Spinal cord (tissue), 10 donors: ENCODE measurements around the gene MYO1B. TPM values are rescaled to one million over a fixed set of nuclear protein-coding genes. Genes with fewer than 3 reads are reported as not detected.

Source experiments
- DNase-seq, 6 donors: peaks; one replicate each; pipeline versions ENCODE4 v3.0.0 to v3.0.0-alpha.2; 2013 to 2015; ENCODE audit warnings: low spot score in 6 of 6, low read depth in 4 of 6
- H3K27ac ChIP-seq: one replicate; pipeline ENCODE4 v1.5.1; 2013; ENCODE audit warnings: low read depth, low read length, control low read depth
- H3K27me3 ChIP-seq: one replicate; pipeline ENCODE4 v1.6.1; 2013; ENCODE audit warnings: low read length; ENCODE audit not compliant: control insufficient read depth, insufficient read depth
- H3K36me3 ChIP-seq: one replicate; pipeline ENCODE4 v1.6.1; 2013; ENCODE audit warnings: low read length; ENCODE audit not compliant: control insufficient read depth, insufficient read depth
- H3K4me1 ChIP-seq: one replicate; pipeline ENCODE4 v1.6.1; 2013; ENCODE audit warnings: low read length; ENCODE audit not compliant: control insufficient read depth, insufficient read depth
- H3K4me3 ChIP-seq: one replicate; pipeline ENCODE4 v1.5.1; 2013; ENCODE audit warnings: low read depth, low read length, control low read depth
- H3K9me3 ChIP-seq: one replicate; pipeline ENCODE4 v1.6.1; 2013; ENCODE audit warnings: low read length; ENCODE audit not compliant: control insufficient read depth, insufficient read depth
- WGBS: methylation state at CpG from one replicate; pipeline ENCODE4 v1.1.5; 2013; ENCODE audit warnings: missing lambda C conversion rate; ENCODE audit not compliant: insufficient coverage; 5-methylcytosine and 5-hydroxymethylcytosine counted together
- polyA plus RNA-seq, 2 donors: library from polyadenylated mRNA; unstranded; fragments of 120-200 nt; gene quantifications; one replicate each; pipeline ENCODE4 v1.2.1, GENCODE V29; 2013; ENCODE audit not compliant: insufficient read length in 2 of 2
- total RNA-seq, 2 donors: library from RNA; depleted of rRNA in 1 of 2; stranded (reverse); fragments of 120-200 nt in 1 of 2; fragments of >200 nt in 1 of 2; gene quantifications; one replicate each; pipeline versions ENCODE4 v1.2.3 to v1.2.4, GENCODE V29; 2013 to 2014
- donor health status: healthy.

Gene MYO1B
- total and polyA plus RNA-seq, 4 donors: 33.5 to 67.6 (median 54.5) TPM

GRCh38 chr2:191357678-191358077 is 112.5 kb downstream of the MYO1B start:
- Histone ChIP-seq H3K36me3 (no peaks in the 10 kb centered on the region), H3K27me3 (no peaks in the 10 kb centered on the region), H3K27ac (no peak overlapping the region), H3K4me1 (no peaks in the 10 kb centered on the region), H3K4me3 (no peak overlapping the region), H3K9me3 (no peaks in the 10 kb centered on the region)
- DNase-seq: peak in 1 of 6 donors; percentile 73
- WGBS: no CpG with 5 or more reads among the region's 1 CpG

GRCh38 chr2:191358325-191359025 is 113.3 kb downstream of the MYO1B start:
- no peaks in the 10 kb centered on the region for H3K9me3 ChIP-seq
- no peaks in the 10 kb centered on the region for H3K27me3 ChIP-seq
- WGBS: 84% methylated on average over 5 of the region's 11 CpGs
- H3K27ac ChIP-seq: peak overlapping the region; percentile 12
- H3K36me3 ChIP-seq: no peaks in the 10 kb centered on the region
- no peak for DNase-seq
- H3K4me1 ChIP-seq: no peaks in the 10 kb centered on the region
- no peak overlapping the region for H3K4me3 ChIP-seq

- no peaks in the 10 kb centered on the region for H3K9me3 ChIP-seq
- H3K27ac ChIP-seq: peak overlapping the region; percentile 12
- no peak overlapping the region for H3K4me3 ChIP-seq
- H3K4me1 ChIP-seq: no peaks in the 10 kb centered on the region
- H3K27me3 ChIP-seq: no peaks in the 10 kb centered on the region
- no CpG with 5 or more reads among the region's 2 CpGs for WGBS
- peak in 1 of 6 donors; percentile 19 for DNase-seq
- H3K36me3 ChIP-seq: no peaks in the 10 kb centered on the region
Observed at GRCh38 chr2:191359133-191359532, 113.9 kb downstream of the MYO1B start.

GRCh38 chr2:191360918-191361317 is 115.7 kb downstream of the MYO1B start:
- Histone ChIP-seq H3K4me1 (no peaks in the 10 kb centered on the region), H3K27me3 (no peaks in the 10 kb centered on the region), H3K9me3 (no peaks in the 10 kb centered on the region), H3K4me3 (no peak overlapping the region), H3K36me3 (no peaks in the 10 kb centered on the region), H3K27ac (no peak overlapping the region)
- no peak for DNase-seq
- WGBS: no CpG with 5 or more reads among the region's 2 CpGs

GRCh38 chr2:191362841-191363240 is 117.6 kb downstream of the MYO1B start:
- H3K27me3 ChIP-seq: no peaks in the 10 kb centered on the region
- H3K27ac ChIP-seq: no peak overlapping the region
- no peaks in the 10 kb centered on the region for H3K9me3 ChIP-seq
- no peaks in the 10 kb centered on the region for H3K36me3 ChIP-seq
- H3K4me3 ChIP-seq: no peak overlapping the region
- no peaks in the 10 kb centered on the region for H3K4me1 ChIP-seq
- WGBS: no CpG with 5 or more reads among the region's 2 CpGs
- no peak for DNase-seq

- no peaks in the 10 kb centered on the region for H3K4me1 ChIP-seq
- 71% methylated on average over 1 of the region's 3 CpGs for WGBS
- no peak for DNase-seq
- no peak overlapping the region for H3K4me3 ChIP-seq
- no peaks in the 10 kb centered on the region for H3K9me3 ChIP-seq
- H3K27me3 ChIP-seq: no peaks in the 10 kb centered on the region
- no peak overlapping the region for H3K27ac ChIP-seq
- H3K36me3 ChIP-seq: no peaks in the 10 kb centered on the region
Observed at GRCh38 chr2:191363267-191363666, 118.1 kb downstream of the MYO1B start.

GRCh38 chr2:191365089-191365488 is 119.9 kb downstream of the MYO1B start:
- H3K27ac ChIP-seq: no peak overlapping the region
- no peaks in the 10 kb centered on the region for H3K9me3 ChIP-seq
- H3K4me1 ChIP-seq: no peaks in the 10 kb centered on the region
- DNase-seq: no peak
- 100% methylated on average over 1 of the region's 2 CpGs for WGBS
- H3K27me3 ChIP-seq: no peaks in the 10 kb centered on the region
- no peaks in the 10 kb centered on the region for H3K36me3 ChIP-seq
- H3K4me3 ChIP-seq: no peak overlapping the region

- no peak overlapping the region for H3K27ac ChIP-seq
Observed at GRCh38 chr2:191366199-191366598, 121.0 kb downstream of the MYO1B start.

GRCh38 chr2:191369034-191369433 is 123.8 kb downstream of the MYO1B start:
- no CpG with 5 or more reads among the region's 3 CpGs for WGBS
- H3K4me3 ChIP-seq: no peak overlapping the region
- peak in 1 of 6 donors; percentile 8 for DNase-seq
- no peaks in the 10 kb centered on the region for H3K27me3 ChIP-seq
- H3K4me1 ChIP-seq: no peaks in the 10 kb centered on the region
- no peak overlapping the region for H3K27ac ChIP-seq
- H3K36me3 ChIP-seq: no peaks in the 10 kb centered on the region
- H3K9me3 ChIP-seq: no peaks in the 10 kb centered on the region

More at GRCh38 chr2:191366199-191366598, 121.0 kb downstream of the MYO1B start:
- no peak for DNase-seq
- no peaks in the 10 kb centered on the region for H3K36me3 ChIP-seq
- no peak overlapping the region for H3K4me3 ChIP-seq
- H3K9me3 ChIP-seq: no peaks in the 10 kb centered on the region
- WGBS: no CpG with 5 or more reads among the region's 1 CpG
- no peaks in the 10 kb centered on the region for H3K27me3 ChIP-seq
- H3K4me1 ChIP-seq: no peaks in the 10 kb centered on the region

GRCh38 chr2:191374366-191374765 is 129.2 kb downstream of the MYO1B start:
- Histone ChIP-seq H3K27me3 (no peaks in the 10 kb centered on the region), H3K27ac (no peak overlapping the region), H3K36me3 (no peaks in the 10 kb centered on the region), H3K4me3 (no peak overlapping the region), H3K4me1 (no peaks in the 10 kb centered on the region), H3K9me3 (no peaks in the 10 kb centered on the region)
- 87% methylated on average over 4 of the region's 4 CpGs for WGBS
- no peak for DNase-seq
